CD4-positive, alpha-beta T cell treated with Interleukin-6 for 4 hours (primary cell): ENCODE data around the gene C12orf75.
A peak's percentile ranks its signal among the peaks of the same experiment; 100 is the strongest.
"Not testable (repeated sequence)": the region's sequence is repeated elsewhere in the genome, so short reads cannot be mapped to it uniquely, and the experiment has no call there.

Experiments used
- DNase-seq: peaks from one replicate; pipeline ENCODE4 v3.0.0-alpha.2; 2020; ENCODE audit warnings: mixed read lengths

The C12orf75 gene

DNA sequence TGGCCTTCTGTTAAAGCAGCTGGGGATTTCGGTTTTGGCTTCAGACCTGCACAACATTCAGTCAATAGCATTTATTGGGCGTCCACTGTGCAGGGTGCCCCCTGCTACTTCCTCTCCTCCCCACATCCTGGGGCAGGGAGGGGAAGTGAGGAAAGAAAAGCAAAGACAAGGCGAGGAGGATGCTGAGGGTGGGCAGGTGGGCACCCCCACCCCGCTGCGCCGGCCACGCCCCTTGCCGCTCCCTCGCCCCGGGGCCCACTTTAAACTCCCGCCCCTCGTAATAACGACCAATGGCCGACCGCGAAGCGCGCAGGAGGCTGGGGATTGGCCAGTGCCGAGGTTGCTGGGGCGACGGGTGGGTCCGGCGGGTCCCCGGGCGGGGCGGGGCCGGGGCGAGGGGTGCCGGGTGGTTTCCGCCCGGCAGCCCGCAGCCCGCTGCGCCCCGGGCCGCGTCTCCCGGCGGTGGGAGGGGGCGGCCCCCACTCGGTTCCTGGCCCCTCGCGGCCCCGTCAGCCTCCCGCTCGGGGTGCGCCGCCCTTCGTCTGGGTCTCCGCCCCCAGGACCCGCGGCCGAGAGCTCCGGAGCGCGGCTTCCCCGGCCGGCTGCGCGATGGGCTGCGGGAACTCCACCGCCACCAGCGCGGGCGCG, at the start of gene C12orf75:
Gene C12orf75, plus strand, starts transcription at position 409 of the 648 bp plus-strand sequence. Its CDS starts 201 bp downstream, at position 610.
- DNase-seq: peak; percentile 86

DNA sequence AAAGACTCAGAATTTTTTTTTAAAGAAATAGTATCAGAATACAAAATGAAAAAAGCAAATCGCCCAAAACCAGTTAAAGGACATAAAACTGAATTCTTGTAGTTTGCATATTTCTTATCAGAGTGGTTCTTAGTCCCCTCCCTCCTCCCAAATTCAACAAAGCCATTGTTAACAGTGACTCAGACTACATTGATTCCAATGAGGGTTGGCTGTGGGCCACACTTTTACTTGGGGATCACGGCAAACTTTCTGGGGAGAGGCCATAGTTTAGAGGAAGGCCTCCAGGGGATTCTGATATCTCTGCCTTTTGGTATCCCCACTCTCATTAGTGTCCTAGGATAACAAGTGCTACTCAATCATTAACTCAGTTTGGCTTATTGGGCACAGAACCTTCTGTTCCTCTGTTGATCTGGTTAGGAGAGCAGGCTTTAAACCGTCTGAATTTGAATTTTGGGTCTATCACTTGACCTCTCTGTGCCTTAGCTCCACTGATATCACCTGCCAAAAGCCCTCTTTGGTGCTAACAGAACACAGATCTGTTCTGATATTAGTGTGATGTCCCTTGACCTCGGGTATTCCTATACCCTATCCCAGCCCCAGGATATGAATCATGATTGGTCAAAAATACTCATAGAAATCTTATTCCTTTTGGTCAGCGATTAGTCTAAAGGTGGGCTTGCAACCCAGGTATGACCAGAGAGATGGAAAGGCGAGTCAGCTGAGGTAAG, 49.4 kb upstream of the C12orf75 start:
- DNase-seq: no peak

DNA sequence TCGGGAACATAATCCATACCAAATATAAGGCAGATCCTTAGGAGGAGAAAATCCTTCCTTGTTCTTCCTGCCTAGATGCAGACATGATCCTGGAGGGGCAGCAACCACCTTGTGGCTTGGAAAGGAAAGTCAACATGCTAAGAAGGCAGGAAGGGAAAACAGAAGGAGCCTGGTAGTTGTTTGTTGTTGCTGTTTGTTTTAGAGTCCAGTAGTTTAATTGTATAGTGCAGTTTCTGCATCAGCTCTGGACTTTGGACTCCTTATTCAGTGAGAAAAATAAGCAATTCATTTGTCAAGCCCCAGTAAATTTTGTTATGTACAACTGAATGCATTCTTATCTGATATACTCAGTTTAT, 48.8 kb upstream of the C12orf75 start:
- no peak for DNase-seq

DNA sequence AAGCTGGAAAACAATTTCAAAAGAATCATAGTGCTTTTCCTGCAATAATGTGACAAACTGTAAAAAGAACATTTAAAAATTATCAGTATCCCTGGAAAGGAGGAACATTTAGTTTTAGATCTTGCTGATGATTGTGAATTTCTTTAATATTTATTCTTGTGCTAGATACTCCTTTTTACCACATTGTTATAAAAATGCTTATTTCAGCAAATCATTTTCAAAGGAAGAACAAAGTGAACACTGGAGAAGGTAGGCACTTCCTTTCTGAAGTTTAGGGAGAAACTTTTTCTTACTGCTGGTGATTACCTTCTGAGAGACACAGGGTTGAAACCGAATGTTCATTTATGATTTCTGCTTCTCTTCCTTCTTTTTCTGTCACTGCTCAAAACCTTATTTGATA, 45.1 kb upstream of the C12orf75 start:
- DNase-seq: no peak

DNA sequence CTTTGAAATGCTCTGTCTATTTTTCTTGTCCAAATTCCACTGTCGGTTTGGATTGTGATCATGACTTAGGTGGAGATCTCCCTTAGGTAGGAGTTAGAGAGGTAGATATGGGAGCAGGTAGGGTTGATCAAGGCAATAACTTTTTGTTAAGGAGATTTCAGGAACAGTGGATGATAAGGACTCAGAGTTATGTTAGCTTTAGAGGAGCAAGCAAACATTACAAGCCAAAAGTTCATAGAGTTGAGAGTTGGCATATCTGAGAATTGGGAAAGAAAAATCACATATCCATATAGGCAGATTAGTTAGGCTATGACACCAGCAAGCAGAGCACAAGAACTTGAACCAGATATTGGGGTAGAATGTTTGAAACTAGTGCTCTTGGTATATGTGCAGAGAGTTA, 43.1 kb upstream of the C12orf75 start:
- DNase-seq: no peak

DNA sequence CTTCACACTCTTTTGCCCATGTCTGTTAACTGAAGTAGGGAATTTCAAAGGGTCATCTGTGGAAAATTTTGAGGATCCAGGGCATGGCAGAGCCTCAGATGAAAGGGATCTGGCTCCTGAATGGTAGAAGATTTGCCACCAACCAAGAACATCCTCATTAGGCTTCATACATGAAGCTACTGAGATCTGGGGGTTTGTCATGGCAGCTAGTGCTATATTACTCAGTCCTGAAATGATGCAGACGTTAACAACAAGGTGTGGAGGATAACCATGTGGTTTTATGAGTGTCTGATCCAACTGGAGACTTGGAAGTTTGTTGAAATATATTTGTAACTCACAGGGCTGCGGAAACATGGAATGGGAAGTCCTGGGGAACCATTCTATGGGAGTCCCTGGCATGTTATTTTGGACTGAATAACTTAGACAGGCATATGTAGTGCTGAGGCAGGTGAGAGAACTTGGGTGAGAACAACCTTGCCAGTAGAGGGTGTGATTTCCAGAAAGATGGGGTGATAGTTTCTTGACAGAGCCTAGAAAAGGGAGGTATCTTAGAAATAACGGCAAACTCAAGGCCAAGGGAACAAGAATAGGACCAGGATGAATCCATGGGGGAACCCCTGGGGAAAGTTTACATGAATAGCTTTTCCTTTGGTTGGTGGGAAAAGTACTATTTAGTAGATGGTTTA, 42.0 kb upstream of the C12orf75 start:
- no peak for DNase-seq

DNA sequence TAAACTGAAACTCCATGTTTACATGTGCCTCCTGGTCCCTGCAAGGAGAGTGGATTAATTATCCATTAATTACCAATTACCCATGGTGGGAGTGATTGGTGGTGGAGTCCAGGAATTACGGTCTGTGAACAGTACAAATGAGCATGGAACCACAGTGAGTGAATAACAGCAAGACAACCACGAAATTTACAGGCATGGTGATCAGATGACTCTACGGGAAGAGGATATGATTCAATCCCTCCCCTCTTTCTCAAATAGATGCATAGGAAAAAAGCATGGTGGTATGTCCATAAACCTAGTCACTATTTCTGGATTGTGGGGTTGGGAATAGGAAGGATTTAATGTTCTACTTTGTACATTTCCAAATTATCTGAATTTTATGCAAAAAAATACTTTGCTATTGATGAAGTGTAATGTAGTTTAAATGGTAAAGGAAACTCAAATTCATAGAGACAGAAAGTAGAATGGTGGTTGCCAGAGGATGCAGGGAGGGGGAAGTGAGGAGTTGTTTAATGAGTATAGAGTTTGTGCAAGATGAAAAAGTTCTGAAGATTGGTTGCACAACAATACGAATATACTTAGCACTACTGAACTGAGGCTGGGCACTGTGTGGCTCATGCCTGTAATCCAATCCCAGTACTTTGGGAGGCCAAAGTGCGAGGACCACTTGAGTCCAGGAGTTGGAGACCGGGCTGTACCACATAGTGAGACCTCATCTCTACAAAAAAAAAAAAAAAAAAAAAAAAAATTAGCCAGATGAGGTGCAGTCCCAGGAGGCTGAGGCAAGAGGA, 41.2 kb upstream of the C12orf75 start:
- no peak for DNase-seq

DNA sequence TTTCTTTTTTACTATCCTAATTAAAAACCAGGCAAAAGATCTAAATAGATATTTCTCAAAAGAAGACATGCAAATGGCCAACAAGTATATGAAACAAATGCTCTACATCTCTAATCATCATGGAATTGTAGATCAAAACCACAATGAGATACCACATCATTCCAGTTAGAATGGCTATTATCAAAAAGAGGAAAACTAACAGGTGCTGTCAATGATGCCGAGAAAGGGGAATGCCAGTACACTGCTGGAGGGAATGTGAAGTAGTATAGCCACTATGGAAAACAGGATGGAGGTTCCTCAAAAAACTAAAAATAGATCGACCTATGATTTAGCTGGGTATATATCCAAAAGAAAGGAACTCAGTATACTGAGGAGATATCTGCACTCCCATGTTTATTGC, 39.0 kb upstream of the C12orf75 start:
- DNase-seq: no peak

DNA sequence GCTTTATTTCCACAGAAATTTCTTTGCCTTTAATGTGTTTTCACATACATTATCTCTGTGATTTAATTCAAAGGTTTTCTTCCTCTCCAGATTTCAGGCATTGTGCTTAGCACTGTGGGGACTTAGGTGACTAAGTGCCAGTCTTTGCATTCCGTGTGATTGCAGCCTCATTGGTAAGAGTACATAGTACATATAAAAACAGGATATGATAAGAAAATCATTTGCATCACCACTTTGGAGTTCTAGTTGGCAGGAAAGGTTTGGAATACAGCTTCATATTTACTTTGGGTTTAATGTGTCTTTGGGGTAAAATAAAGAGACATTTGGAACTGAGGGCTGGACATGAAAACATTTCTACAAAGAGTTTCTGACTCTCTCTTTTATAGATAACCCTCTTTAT, 37.8 kb upstream of the C12orf75 start:
- DNase-seq: no peak

DNA sequence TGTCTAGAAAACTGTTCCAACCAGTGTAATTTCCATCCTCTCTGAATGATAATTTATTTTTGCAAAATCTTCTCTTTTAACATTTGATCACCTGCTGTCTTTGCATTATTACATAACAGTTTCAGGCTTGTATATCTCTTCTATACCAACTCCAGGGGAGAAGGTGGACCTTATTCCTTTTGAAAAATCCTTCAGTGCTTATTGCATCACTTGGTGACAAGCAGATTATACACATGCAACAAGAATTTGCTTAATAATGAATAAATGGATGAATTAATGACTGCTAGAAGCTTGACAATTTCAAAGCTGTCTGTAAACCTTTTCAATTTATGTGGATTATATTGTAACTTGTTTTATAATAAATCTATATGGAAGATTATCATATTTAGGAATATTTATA, 37.3 kb upstream of the C12orf75 start:
- no peak for DNase-seq

DNA sequence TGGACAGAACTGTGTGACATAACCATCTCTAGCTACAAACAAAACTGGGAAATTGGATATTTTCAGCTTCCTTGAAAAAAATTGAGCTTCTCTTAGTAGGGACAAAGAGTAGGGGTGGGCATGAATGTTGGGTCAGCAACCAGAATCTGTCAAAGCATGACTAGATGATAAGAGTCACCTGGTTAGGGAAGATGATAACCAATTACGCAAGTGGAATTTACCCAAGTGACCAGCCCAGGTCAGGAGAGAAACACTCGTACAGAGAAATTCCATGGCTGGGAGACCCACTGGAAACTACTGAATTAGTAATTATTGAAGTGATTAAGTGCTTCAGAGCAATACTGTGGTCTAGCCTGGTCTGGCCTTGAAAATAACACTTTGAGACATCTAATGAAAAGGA, 36.3 kb upstream of the C12orf75 start:
- DNase-seq: no peak

DNA sequence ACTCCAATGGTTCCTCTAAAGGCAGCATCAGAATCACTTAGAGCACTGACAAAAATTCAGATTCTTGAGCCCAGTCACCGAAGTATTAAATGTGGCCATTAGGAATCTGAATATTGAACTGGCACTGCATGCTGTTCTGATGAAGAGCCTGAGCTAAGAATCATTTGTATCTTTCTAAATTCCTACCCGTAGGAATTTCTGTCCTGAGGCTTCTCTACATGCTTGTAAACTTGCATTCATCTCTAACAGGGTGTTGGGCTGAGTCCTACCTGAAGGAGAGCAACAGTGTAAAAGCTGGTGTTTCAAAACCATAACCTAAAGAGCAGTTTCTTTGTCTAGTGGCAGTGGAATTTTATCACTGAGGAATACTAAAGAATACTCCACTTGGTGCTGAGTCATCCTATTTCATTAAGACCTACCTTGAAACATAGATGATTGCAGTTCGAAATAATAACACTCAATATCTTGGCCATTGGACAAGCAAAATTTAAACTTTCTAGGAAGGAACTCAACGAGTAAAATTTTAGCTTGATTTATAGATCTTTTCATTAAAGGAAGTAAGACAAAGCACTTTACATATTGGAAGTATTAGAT, 35.5 kb upstream of the C12orf75 start:
- DNase-seq: no peak

DNA sequence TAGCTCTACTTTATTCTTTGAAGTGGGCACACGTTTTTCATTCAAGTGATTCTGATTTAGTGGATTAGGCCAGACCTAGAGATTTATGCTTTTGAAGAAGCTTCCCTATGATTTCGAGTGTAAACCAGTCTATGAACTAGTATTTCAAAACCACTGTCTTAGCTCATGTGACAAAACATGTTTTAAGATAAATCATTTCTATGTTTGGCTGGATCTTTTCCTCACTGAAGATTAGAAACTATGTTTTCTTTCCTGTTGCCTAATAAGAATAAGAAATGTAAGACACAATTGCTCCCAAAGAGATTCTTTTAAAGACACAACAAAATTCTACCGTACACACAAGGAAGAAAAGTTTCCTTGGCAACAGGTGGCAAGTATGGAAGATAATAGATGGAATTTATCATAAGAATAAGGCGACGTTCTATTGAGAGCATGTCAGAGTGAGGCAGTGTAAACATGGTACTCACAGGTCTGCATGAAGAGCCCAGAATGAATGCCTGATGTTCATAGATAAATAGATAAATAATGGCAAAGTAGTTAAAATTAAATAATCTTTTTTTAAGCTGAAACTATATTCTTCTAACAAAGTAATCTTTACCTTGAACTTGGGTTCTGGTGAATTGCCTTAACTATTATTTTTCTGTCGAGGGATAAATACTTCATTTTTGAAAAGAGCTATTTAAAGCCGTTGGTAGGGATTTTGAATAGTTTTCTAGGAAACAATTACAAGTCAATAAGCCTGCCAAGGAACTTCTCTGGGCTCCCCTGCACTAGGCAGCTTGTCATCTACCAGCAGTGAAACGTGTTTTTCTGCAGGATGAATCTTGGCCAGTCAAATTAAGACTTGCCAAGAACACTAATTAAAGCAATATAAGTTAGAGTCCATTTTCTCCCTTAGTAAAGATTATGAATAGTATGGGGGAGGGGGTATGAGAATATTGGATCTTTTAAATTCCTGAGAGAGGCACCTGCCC, 34.1 kb upstream of the C12orf75 start:
- no peak for DNase-seq

DNA sequence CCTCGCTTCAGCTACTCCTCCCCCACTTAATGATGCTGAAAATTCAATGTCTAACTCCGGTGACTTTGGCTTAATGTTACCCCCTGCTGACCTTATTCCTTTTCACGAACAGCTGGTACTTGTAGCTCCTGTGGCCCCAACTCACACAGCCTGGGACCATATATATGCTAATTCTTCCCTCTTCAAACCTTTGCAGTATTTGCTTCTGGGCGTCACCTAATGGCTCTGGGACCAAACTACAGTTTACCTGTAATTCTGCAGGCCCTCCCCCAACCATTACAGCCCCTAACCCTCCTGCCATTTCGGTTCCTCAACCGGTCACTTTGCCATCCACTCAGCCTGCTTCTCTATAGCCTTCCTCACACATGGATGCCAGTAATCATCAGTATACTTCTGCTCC, 29.6 kb upstream of the C12orf75 start:
- no peak for DNase-seq

DNA sequence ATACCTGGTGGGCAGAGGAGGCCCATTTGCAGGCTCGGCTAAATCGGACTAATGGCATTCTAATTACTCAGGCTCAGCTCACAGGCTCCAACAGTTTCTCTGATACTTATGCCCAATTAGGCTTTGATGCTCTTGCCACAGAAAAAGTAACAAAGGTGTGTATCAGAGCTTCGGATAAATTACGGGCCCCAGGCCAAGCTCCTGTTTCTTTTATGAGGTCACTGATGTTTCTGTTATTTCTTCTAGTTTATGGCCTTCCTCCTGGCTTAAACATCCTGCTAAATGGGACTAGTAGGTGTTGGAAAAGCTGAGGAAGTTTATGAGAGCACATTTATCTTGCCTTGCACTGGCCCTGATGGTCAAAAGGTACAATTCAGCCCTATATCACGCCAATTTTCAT, 28.8 kb upstream of the C12orf75 start:
- no peak for DNase-seq

DNA sequence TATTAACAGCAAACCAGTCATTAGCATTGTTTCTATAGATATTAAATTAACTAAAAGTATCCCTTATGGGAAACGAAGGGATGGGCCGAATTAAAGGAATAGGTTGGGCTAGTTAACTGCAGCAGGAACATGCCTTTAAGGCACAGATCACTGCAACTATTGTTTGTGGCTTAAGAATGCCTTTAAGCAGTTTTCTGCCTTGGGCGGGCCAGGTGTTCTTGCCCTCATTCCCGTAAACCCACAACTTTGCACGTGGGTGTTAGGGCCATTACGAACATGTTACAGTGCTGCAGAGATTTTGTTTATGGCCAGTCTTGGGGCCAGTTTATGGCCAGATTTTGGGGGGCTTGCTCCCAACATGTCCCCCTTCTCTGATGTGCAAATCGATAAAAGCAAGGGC, 27.5 kb upstream of the C12orf75 start:
- not testable (repeated sequence) for DNase-seq

DNA sequence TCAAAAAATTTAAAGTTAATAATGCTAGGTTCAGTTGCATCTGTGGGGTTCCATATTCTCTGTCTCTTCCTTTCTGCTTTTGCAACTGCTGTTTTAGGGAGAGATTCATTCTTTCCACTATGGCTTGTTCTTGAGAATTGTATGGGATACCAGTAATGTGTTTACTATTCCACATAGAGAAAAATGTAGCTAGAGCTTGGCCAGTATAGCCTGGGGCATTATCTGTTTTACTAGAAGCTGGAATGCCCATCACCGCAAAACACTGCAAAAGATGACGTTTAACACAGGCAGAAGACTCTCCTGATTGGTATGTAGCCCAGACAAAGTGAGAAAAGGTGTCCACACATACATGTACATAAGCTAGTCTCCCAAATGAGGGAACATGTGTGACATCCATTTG, 25.9 kb upstream of the C12orf75 start:
- DNase-seq: not testable (repeated sequence)

DNA sequence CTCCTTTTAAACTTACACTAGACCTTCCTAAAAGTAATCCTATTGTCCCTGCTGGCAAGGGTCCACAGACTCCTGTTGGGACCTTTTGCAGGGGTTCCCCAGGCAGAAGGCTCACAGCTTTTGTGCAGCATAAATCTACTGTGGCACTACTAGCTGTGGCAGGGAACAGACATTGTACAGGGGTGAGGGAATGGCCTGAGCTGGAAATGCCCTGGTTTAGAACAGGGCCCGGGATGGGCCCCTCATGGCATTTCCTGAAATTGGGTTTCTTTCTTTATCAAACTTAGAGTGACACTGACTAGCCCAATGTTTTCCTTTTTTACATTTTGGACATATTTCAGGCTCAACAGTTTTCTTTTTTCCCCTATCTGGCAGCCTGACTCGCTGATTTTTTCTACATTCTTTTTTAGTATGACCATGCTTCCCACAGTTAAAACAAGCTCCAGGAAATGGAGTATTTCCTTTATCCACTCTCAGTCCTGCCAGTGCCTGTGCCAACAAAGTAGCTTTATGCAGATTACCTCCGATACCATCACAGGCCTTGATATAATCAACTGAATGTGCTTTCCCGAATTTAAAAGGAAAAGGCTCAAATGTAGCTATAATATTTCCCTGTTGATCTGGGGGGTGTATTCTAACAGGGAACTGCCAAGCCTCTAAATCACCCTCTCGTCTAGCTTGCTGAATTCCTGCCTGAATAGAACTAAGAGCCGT, 22.7 kb upstream of the C12orf75 start:
- DNase-seq: not testable (repeated sequence)

DNA sequence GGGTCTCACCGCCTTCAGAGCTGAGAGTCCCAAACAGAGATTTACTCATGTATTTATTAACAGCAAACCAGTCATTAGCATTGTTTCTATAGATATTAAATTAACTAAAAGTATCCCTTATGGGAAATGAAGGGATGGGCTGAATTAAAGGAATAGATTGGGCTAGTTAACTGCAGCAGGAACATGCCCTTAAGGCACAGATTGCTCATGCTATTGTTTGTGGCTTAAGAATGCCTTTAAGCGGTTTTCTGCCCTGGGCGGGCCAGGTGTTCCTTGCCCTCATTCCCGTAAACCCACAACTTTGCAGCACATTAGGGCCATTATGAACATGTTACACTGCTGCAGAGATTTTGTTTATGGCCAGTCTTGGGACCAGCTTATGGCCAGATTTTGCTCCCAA, 21.7 kb upstream of the C12orf75 start:
- not testable (repeated sequence) for DNase-seq

DNA sequence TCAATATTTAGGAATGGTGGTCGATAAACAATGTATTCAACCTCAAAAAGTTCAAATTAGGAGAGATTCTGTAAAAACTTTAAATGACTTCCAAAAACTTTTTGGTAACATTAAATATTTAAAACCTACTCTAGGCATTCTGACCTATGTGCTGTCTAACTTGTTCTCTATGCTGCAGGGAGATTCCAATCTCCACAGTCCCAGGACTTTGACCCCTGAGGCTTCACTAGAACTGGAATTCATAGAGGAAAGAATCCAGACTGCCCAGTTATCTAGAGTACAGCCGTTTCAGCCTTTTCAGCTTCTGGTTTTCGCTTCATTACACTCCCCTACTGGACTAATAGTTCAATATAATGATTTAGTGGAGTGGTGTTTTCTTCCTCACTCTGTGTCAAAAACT, 21.1 kb upstream of the C12orf75 start:
- not testable (repeated sequence) for DNase-seq
